Heart left ventricle (tissue), 16 donors: ENCODE data around the gene BICRA. TPM values are rescaled to one million over a fixed set of nuclear protein-coding genes. Genes with fewer than 3 reads are reported as not detected.

Experiments
- ATAC-seq, 4 donors: fragments of 200-7000 bp; cut with Tn5 transposase; one replicate each; pipeline ENCODE4 v1.9.1; 2020 to 2022; ENCODE audit warnings: moderate library complexity in 4 of 4, mild to moderate bottlenecking in 3 of 4, moderate number of reproducible peaks in 1 of 4
- DNase-seq, 5 donors: peaks; one replicate each; pipeline ENCODE4 v3.0.0-alpha.2; 2020
- H3K27ac ChIP-seq, 12 donors: fragments of 200-600 bp; sonication (generic) in 4 of 12; one replicate each; pipeline versions ENCODE4 v1.5.0 to v1.8.0; 2016 to 2022; ENCODE audit warnings: mild to moderate bottlenecking in 2 of 12
- H3K27me3 ChIP-seq, 9 donors: fragments of 200-600 bp; sonication (generic) in 2 of 9; one replicate each; pipeline versions ENCODE4 v1.5.1 to v1.8.0; 2016 to 2022; ENCODE audit warnings: mild to moderate bottlenecking in 3 of 9
- H3K36me3 ChIP-seq, 9 donors: fragments of 200-600 bp; sonication (generic) in 2 of 9; one replicate each; pipeline versions ENCODE4 v1.5.0 to v1.8.0; 2018 to 2022; ENCODE audit warnings: mild to moderate bottlenecking in 2 of 9
- H3K4me1 ChIP-seq, 12 donors: fragments of 200-600 bp; sonication (generic) in 4 of 12; one replicate each; pipeline versions ENCODE4 v1.5.0 to v1.8.0; 2016 to 2022; ENCODE audit warnings: mild to moderate bottlenecking in 3 of 12
- H3K4me3 ChIP-seq, 12 donors: fragments of 200-600 bp; sonication (generic) in 4 of 12; one replicate each; pipeline versions ENCODE4 v1.5.0 to v1.8.0; 2017 to 2022; ENCODE audit warnings: mild to moderate bottlenecking in 9 of 12, moderate library complexity in 4 of 12
- H3K9me3 ChIP-seq, 12 donors: fragments of 200-600 bp; sonication (generic) in 4 of 12; one replicate each; pipeline versions ENCODE4 v1.5.0 to v1.8.0; 2016 to 2022; ENCODE audit warnings: mild to moderate bottlenecking in 1 of 12
- CTCF ChIP-seq, 12 donors: fragments of 200-600 bp; sonication (generic) in 4 of 12; IDR thresholded peaks; one replicate each; pipeline versions ENCODE4 v1.5.0 to v1.8.0; 2018 to 2022; ENCODE audit warnings: antibody characterized with exemption in 12 of 12, mild to moderate bottlenecking in 5 of 12
- POLR2A ChIP-seq, 2 donors: fragments of 450-650 bp; IDR thresholded peaks; one replicate each; pipeline ENCODE4 v1.6.1; 2017; ENCODE audit warnings: antibody characterized with exemption in 2 of 2, mild to moderate bottlenecking in 2 of 2, moderate library complexity in 2 of 2
- WGBS, 4 donors: extraction: QIAGEN DNeasy Blood & Tissue Kit in 2 of 4; methylation state at CpG; one replicate each; pipeline versions ENCODE4 v1.1.5 to v1.1.7; 2013 to 2018; 5-methylcytosine and 5-hydroxymethylcytosine counted together
- intact Hi-C, 10 donors: fragments of 100-400 bp; cut with DNase I; formaldehyde crosslinking; loops; one replicate each; pipeline versions ENCODE4 v1.11.1 to v1.14.2; 2022
- polyA plus RNA-seq, 2 donors: library from polyadenylated mRNA; stranded (reverse); fragments of 200-250 nt; gene quantifications; one replicate each; pipeline ENCODE4 v1.2.3, GENCODE V29; 2013
- total RNA-seq, 9 donors: library from RNA; depleted of rRNA in 2 of 9; stranded (reverse); fragments of >200 nt in 2 of 9; fragmentation: NEBNext Ultra II Directional in 3 of 9; extraction: Animal tissue kit (Norgen Biotek cat#: 25700) in 3 of 9; gene quantifications; one replicate each; pipeline versions ENCODE4 v1.1.0 to v1.2.4, GENCODE V29; 2016 to 2023
- donor health status: ischemic (EF 13 %, LVEDD 7.1; RV severe dilation, severe dysfunction).
- donor health status: healthy with polysubstance abuse.
- donor health status: DM: no; HTN: yes; CAD: no.
- donor health status: DM: no; HTN: no; CAD: no.
- donor health status: ischemic (EF 25% LVEDD 6.9; RV normal size, moderate dysfunction).
- donor health status: ischemic (EF 25% LVEDD 5.7; RV mildly dilated, moderate dysfunction).
- donor health status: healthy.
- donor health status: DM: yes; HTN: yes; CAD: no.
- donor health status: ischemic (EF 35%, LVEDD 5.7; RV mildly dilated, moderate dysfunction).
- donor health status: nonischemic (EF 11% LVEDD 7.7; RV severe dilation, severe dysfunction).
- donor health status: DM: yes; HTN: yes; CAD: no.
- donor health status: PGD.
- donor health status: ischemic (EF 29% LVEDD 5.4; RV normal size, mild dysfunction).
- donor health status: nonischemic (EF 23%, LVEDD 6.1; RV moderate dilation, normal function).

BICRA gene
- total and polyA plus RNA-seq, 11 donors: 5.3 to 14.5 (median 8.5) TPM

GRCh38 chr19:47644199-47644598 is 35.3 kb downstream of the BICRA start:
- peak overlapping the region in 1 of 12 donors; percentile 73 for H3K27ac ChIP-seq
- H3K27me3 ChIP-seq: no peaks in the 10 kb centered on the region
- ATAC-seq: no peak
- H3K4me1 ChIP-seq: peaks cover 0 to 32% (median 14%) of the 10 kb centered on the region in 12 donors
- 93 to 100% (median 94%) methylated on average over 1 of the region's 1 CpG for WGBS, 4 donors
- no peak overlapping the region for H3K4me3 ChIP-seq
- TF ChIP-seq POLR2A (IDR thresholded peaks at IDR 0.05): no peak
- TF ChIP-seq CTCF (IDR thresholded peaks at IDR 0.05): no peak
- intact Hi-C loops: no loop called here
- peaks cover 0 to 2% (median 0%) of the 10 kb centered on the region in 12 donors for H3K9me3 ChIP-seq
- H3K36me3 ChIP-seq: peaks cover 0 to 5% (median 0%) of the 10 kb centered on the region in 9 donors
- no peak for DNase-seq

GRCh38 chr19:47644743-47645482 is 36.0 kb downstream of the BICRA start:
- H3K4me3 ChIP-seq: no peak overlapping the region
- 63 to 67% (median 65%) methylated on average over 18 of the region's 18 CpGs for WGBS, 4 donors
- peak overlapping the region in 3 of 12 donors; percentile 1 to 73 (median 22) for H3K27ac ChIP-seq
- peaks cover 0 to 5% (median 0%) of the 10 kb centered on the region in 9 donors for H3K36me3 ChIP-seq
- TF ChIP-seq POLR2A (IDR thresholded peaks at IDR 0.05): no peak
- TF ChIP-seq CTCF (IDR thresholded peaks at IDR 0.05): no peak
- peak in 1 of 4 donors; percentile 30 for ATAC-seq
- H3K9me3 ChIP-seq: peaks cover 0 to 9% (median 0%) of the 10 kb centered on the region in 12 donors
- intact Hi-C loops: no loop called here
- peaks cover 0 to 32% (median 14%) of the 10 kb centered on the region in 12 donors for H3K4me1 ChIP-seq
- DNase-seq: no peak
- no peaks in the 10 kb centered on the region for H3K27me3 ChIP-seq

- ATAC-seq (no peak), DNase-seq (no peak)
- Histone ChIP-seq H3K27me3 (no peaks in the 10 kb centered on the region), H3K36me3 (peaks cover 0 to 5% (median 2%) of the 10 kb centered on the region in 9 donors), H3K4me3 (no peak overlapping the region), H3K4me1 (peaks cover 0 to 45% (median 14%) of the 10 kb centered on the region in 12 donors), H3K9me3 (peaks cover 0 to 10% (median 0%) of the 10 kb centered on the region in 12 donors), H3K27ac (peak overlapping the region in 1 of 12 donors; percentile 73)
- 97 to 98% (median 98%) methylated on average over 7 of the region's 7 CpGs for WGBS, 4 donors
- intact Hi-C loops: no loop called here
- no peak for TF ChIP-seq CTCF (IDR thresholded peaks at IDR 0.05)
- no peak for TF ChIP-seq POLR2A (IDR thresholded peaks at IDR 0.05)
Measured at GRCh38 chr19:47646924-47647323, 38.0 kb downstream of the BICRA start.

GRCh38 chr19:47649588-47649987 is 40.7 kb downstream of the BICRA start:
- ATAC-seq: no peak
- WGBS, 4 donors: 94 to 100% (median 98%) methylated on average over 1 of the region's 1 CpG

More at GRCh38 chr19:47649588-47649987, 40.7 kb downstream of the BICRA start:
- Histone ChIP-seq H3K36me3 (peaks cover 0 to 13% (median 3%) of the 10 kb centered on the region in 9 donors), H3K9me3 (peaks cover 0 to 10% (median 0%) of the 10 kb centered on the region in 12 donors), H3K27ac (peak overlapping the region in 1 of 12 donors; percentile 73), H3K4me1 (peaks cover 0 to 34% (median 10%) of the 10 kb centered on the region in 12 donors), H3K4me3 (no peak overlapping the region), H3K27me3 (no peaks in the 10 kb centered on the region)
- TF ChIP-seq CTCF (IDR thresholded peaks at IDR 0.05) (no peak), POLR2A (IDR thresholded peaks at IDR 0.05) (no peak)
- no peak for DNase-seq
- intact Hi-C loops: no loop called here
